Lower lobe of right lung (tissue), 2 donors: ENCODE measurements around the gene GNG12. TPM values are rescaled to one million over a fixed set of nuclear protein-coding genes. Genes with fewer than 3 reads are reported as not detected.
A peak's percentile ranks its signal among the peaks of the same experiment; 100 is the strongest.

ENCODE experiments used
- ATAC-seq, 2 donors: fragments of 200-7000 bp; cut with Tn5 transposase; one replicate each; pipeline ENCODE4 v1.9.1; 2020 to 2022; ENCODE audit warnings: mild to moderate bottlenecking in 2 of 2, moderate library complexity in 2 of 2
- DNase-seq: peaks from one replicate; pipeline ENCODE4 v3.0.0-alpha.2; 2020
- H3K27ac ChIP-seq: fragments of 200-600 bp; one replicate; pipeline ENCODE4 v1.8.0; 2022
- H3K27me3 ChIP-seq: fragments of 200-600 bp; one replicate; pipeline ENCODE4 v1.8.0; 2022; ENCODE audit warnings: low read depth
- H3K36me3 ChIP-seq: fragments of 200-600 bp; one replicate; pipeline ENCODE4 v1.8.0; 2022; ENCODE audit warnings: mild to moderate bottlenecking
- H3K4me1 ChIP-seq: fragments of 200-600 bp; one replicate; pipeline ENCODE4 v1.8.0; 2022
- H3K4me3 ChIP-seq: fragments of 200-600 bp; one replicate; pipeline ENCODE4 v1.8.0; 2022; ENCODE audit warnings: mild to moderate bottlenecking
- H3K9me3 ChIP-seq: fragments of 200-600 bp; one replicate; pipeline ENCODE4 v1.8.0; 2022
- CTCF ChIP-seq: fragments of 200-600 bp; IDR thresholded peaks from one replicate; pipeline ENCODE4 v1.8.0; 2022; ENCODE audit warnings: antibody characterized with exemption, mild to moderate bottlenecking
- intact Hi-C: fragments of 100-400 bp; cut with DNase I; formaldehyde crosslinking; loops from one replicate; pipeline ENCODE4 v1.11.0; 2022
- total RNA-seq: library from RNA; stranded (reverse); fragmentation: NEBNext Ultra II Directional; extraction: Animal tissue kit (Norgen Biotek cat#: 25700); gene quantifications from one replicate; pipeline ENCODE4 v1.2.1, GENCODE V29; 2021
- donor health status: DM: no; HTN: yes; CAD: no; lungs with severe emphysema.

The GNG12 gene
- total RNA-seq, 1 donor from 2014 or later: 43.3 TPM

GRCh38 chr1:67761091-67761490 lies 72.2 kb downstream of the GNG12 start:
- no peaks in the 10 kb centered on the region for H3K27me3 ChIP-seq
- peaks cover 13% of the 10 kb centered on the region for H3K4me1 ChIP-seq
- no peak for ATAC-seq
- no peak for DNase-seq
- TF ChIP-seq CTCF: no peak
- H3K27ac ChIP-seq: no peak overlapping the region
- H3K36me3 ChIP-seq: no peaks in the 10 kb centered on the region
- intact Hi-C loops: no loop called here
- no peak overlapping the region for H3K4me3 ChIP-seq
- H3K9me3 ChIP-seq: no peaks in the 10 kb centered on the region

GRCh38 chr1:67760030-67760821 lies 73.0 kb downstream of the GNG12 start:
- peaks cover 13% of the 10 kb centered on the region for H3K4me1 ChIP-seq
- peak; percentile 53 for DNase-seq
- no peak overlapping the region for H3K4me3 ChIP-seq
- ATAC-seq: peak; percentile 72 to 79
- TF ChIP-seq CTCF: peak; percentile 87
- intact Hi-C loops: no loop called here
- H3K9me3 ChIP-seq: no peaks in the 10 kb centered on the region
- H3K27ac ChIP-seq: no peak overlapping the region
- no peaks in the 10 kb centered on the region for H3K36me3 ChIP-seq
- H3K27me3 ChIP-seq: no peaks in the 10 kb centered on the region

- Histone ChIP-seq H3K27me3 (no peaks in the 10 kb centered on the region), H3K27ac (no peak overlapping the region)
- TF ChIP-seq CTCF: no peak
Measured at GRCh38 chr1:67759692-67760029, 73.6 kb downstream of the GNG12 start.

GRCh38 chr1:67759066-67759465 lies 74.2 kb downstream of the GNG12 start:
- H3K9me3 ChIP-seq: no peaks in the 10 kb centered on the region
- TF ChIP-seq CTCF: no peak
- H3K4me1 ChIP-seq: peaks cover 23% of the 10 kb centered on the region
- no peak overlapping the region for H3K27ac ChIP-seq
- no peak for DNase-seq
- no peaks in the 10 kb centered on the region for H3K36me3 ChIP-seq
- no peaks in the 10 kb centered on the region for H3K27me3 ChIP-seq
- intact Hi-C loops: loop anchor here (10.0 kb wide), 2 partner anchors 194 to 224 kb away; no protein-coding TSS in a partner anchor
- ATAC-seq: peak; percentile 46 to 63
- H3K4me3 ChIP-seq: no peak overlapping the region

More at GRCh38 chr1:67759692-67760029, 73.6 kb downstream of the GNG12 start:
- Histone ChIP-seq H3K36me3 (no peaks in the 10 kb centered on the region), H3K9me3 (no peaks in the 10 kb centered on the region), H3K4me1 (peaks cover 17% of the 10 kb centered on the region), H3K4me3 (no peak overlapping the region)
- DNase-seq: no peak
- intact Hi-C loops: loop anchor here (10.0 kb wide), 2 partner anchors 195 to 225 kb away; no protein-coding TSS in a partner anchor
- peak; percentile 34 to 40 for ATAC-seq

- DNase-seq: no peak
- Histone ChIP-seq H3K9me3 (no peaks in the 10 kb centered on the region), H3K27ac (no peak overlapping the region), H3K36me3 (no peaks in the 10 kb centered on the region), H3K4me3 (no peak overlapping the region), H3K4me1 (peaks cover 24% of the 10 kb centered on the region), H3K27me3 (no peaks in the 10 kb centered on the region)
- no peak for TF ChIP-seq CTCF
- peak in 1 of 2 donors; percentile 43 for ATAC-seq
- intact Hi-C loops: loop anchor here (10.0 kb wide), 2 partner anchors 191 to 221 kb away; no protein-coding TSS in a partner anchor
Measured at GRCh38 chr1:67755619-67756018, 77.6 kb downstream of the GNG12 start.
